Activated T-helper 2 cell treated with anti-CD3 and anti-CD28 coated beads, Interferon-gamma antibody, Interleukin-2, Interleukin-4, amounts not matched to agents 10 μg/mL and 5 μg/mL and 100 μg/mL, durations not matched to agents 14 hours and 24 hours and 36 hours (primary cell): ENCODE results near the gene SMIM33. TPM values are rescaled to one million over a fixed set of nuclear protein-coding genes. Genes with fewer than 3 reads are reported as not detected.

Experiments used
- DNase-seq: peaks from one replicate; pipeline ENCODE4 v3.0.0; 2021; ENCODE audit warnings: low spot score
- H3K27ac Mint-ChIP-seq: one replicate; pipeline ENCODE4 v1.8.0; 2021; ENCODE audit warnings: mixed read lengths
- H3K27me3 Mint-ChIP-seq: one replicate; pipeline ENCODE4 v1.8.0; 2021; ENCODE audit warnings: low read depth, mixed read lengths
- H3K36me3 Mint-ChIP-seq: one replicate; pipeline ENCODE4 v1.8.0; 2021; ENCODE audit warnings: low read depth, mixed read lengths
- H3K4me1 Mint-ChIP-seq: one replicate; pipeline ENCODE4 v1.8.0; 2021; ENCODE audit warnings: low read depth, mixed read lengths
- H3K4me3 Mint-ChIP-seq: one replicate; pipeline ENCODE4 v1.8.0; 2021; ENCODE audit warnings: low read depth, mild to moderate bottlenecking, moderate library complexity, mixed read lengths
- H3K9me3 Mint-ChIP-seq: one replicate; pipeline ENCODE4 v1.8.0; 2021; ENCODE audit warnings: mixed read lengths
- intact Hi-C: fragments of 100-400 bp; cut with micrococcal nuclease; formaldehyde crosslinking; loops from one replicate; pipeline ENCODE4 v1.15.1; 2023
- total RNA-seq: library from RNA; stranded (reverse); gene quantifications from 2 replicates; pipeline ENCODE4 v1.2.3, GENCODE V29; 2022

SMIM33 gene
- total RNA-seq, 1 donor from 2014 or later, result 0.25 TPM

- DNase-seq, result no peak
- Mint-ChIP-seq H3K9me3 (peaks cover 6% of the 10 kb centered on the region), H3K4me1 (peaks cover 65% of the 10 kb centered on the region), H3K27me3 (no peaks in the 10 kb centered on the region), H3K4me3 (no peak overlapping the region), H3K27ac (peak overlapping the region; percentile 96), H3K36me3 (peaks cover 17% of the 10 kb centered on the region)
- intact Hi-C loops, result loop anchor here (2.0 kb wide), 1 partner anchor 37 kb away; the partner anchor contains the start of gene STING1
Measured at GRCh38 chr5:139445325-139446170, 25.3 kb upstream of the SMIM33 start.

- H3K27me3 Mint-ChIP-seq, result no peaks in the 10 kb centered on the region
- H3K36me3 Mint-ChIP-seq, result peaks cover 17% of the 10 kb centered on the region
Measured at GRCh38 chr5:139446956-139447779, 23.6 kb upstream of the SMIM33 start.

GRCh38 chr5:139451176-139451575 lies 19.6 kb upstream of the SMIM33 start:
- H3K9me3 Mint-ChIP-seq, result peaks cover 6% of the 10 kb centered on the region
- no peak overlapping the region for H3K27ac Mint-ChIP-seq
- DNase-seq, result no peak
- peaks cover 22% of the 10 kb centered on the region for H3K36me3 Mint-ChIP-seq
- H3K4me1 Mint-ChIP-seq, result peaks cover 45% of the 10 kb centered on the region
- intact Hi-C loops, result no loop called here
- no peak overlapping the region for H3K4me3 Mint-ChIP-seq
- H3K27me3 Mint-ChIP-seq, result no peaks in the 10 kb centered on the region

More at GRCh38 chr5:139446956-139447779, 23.6 kb upstream of the SMIM33 start:
- no peak for DNase-seq
- H3K9me3 Mint-ChIP-seq, result peaks cover 6% of the 10 kb centered on the region
- peak overlapping the region; percentile 96 for H3K27ac Mint-ChIP-seq
- peak overlapping the region; percentile 53 for H3K4me3 Mint-ChIP-seq
- H3K4me1 Mint-ChIP-seq, result peaks cover 55% of the 10 kb centered on the region
- intact Hi-C loops, result loop anchor here (1.0 to 2.0 kb wide), 4 partner anchors 8 to 36 kb away; partner anchors contain the start of genes DNAJC18 and STING1

GRCh38 chr5:139451878-139452660 lies 18.7 kb upstream of the SMIM33 start:
- H3K9me3 Mint-ChIP-seq, result peaks cover 1% of the 10 kb centered on the region
- no peaks in the 10 kb centered on the region for H3K27me3 Mint-ChIP-seq
- no peak for DNase-seq

GRCh38 chr5:139453683-139454567 lies 16.9 kb upstream of the SMIM33 start:
- Mint-ChIP-seq H3K4me3 (no peak overlapping the region), H3K4me1 (peaks cover 38% of the 10 kb centered on the region)
- DNase-seq, result no peak

More at GRCh38 chr5:139451878-139452660, 18.7 kb upstream of the SMIM33 start:
- Mint-ChIP-seq H3K27ac (no peak overlapping the region), H3K4me1 (peaks cover 44% of the 10 kb centered on the region), H3K4me3 (no peak overlapping the region), H3K36me3 (peaks cover 19% of the 10 kb centered on the region)
- intact Hi-C loops, result no loop called here

GRCh38 chr5:139454568-139455290 lies 16.1 kb upstream of the SMIM33 start:
- Mint-ChIP-seq H3K36me3 (peaks cover 5% of the 10 kb centered on the region), H3K27ac (peak overlapping the region; percentile 84), H3K4me3 (no peak overlapping the region), H3K27me3 (no peaks in the 10 kb centered on the region), H3K4me1 (peaks cover 44% of the 10 kb centered on the region), H3K9me3 (no peaks in the 10 kb centered on the region)
- no peak for DNase-seq
- intact Hi-C loops, result no loop called here

More at GRCh38 chr5:139453683-139454567, 16.9 kb upstream of the SMIM33 start:
- Mint-ChIP-seq H3K27me3 (no peaks in the 10 kb centered on the region), H3K36me3 (peaks cover 7% of the 10 kb centered on the region), H3K27ac (peak overlapping the region; percentile 84), H3K9me3 (no peaks in the 10 kb centered on the region)
- intact Hi-C loops, result no loop called here

GRCh38 chr5:139456776-139457175 lies 14.0 kb upstream of the SMIM33 start:
- Mint-ChIP-seq H3K27me3 (no peaks in the 10 kb centered on the region), H3K4me1 (peaks cover 59% of the 10 kb centered on the region), H3K9me3 (no peaks in the 10 kb centered on the region), H3K36me3 (peaks cover 5% of the 10 kb centered on the region), H3K27ac (peak overlapping the region; percentile 99), H3K4me3 (no peak overlapping the region)
- intact Hi-C loops, result no loop called here
- DNase-seq, result no peak

- peaks cover 62% of the 10 kb centered on the region for H3K4me1 Mint-ChIP-seq
- peak overlapping the region; percentile 99 for H3K27ac Mint-ChIP-seq
- DNase-seq, result no peak
- peaks cover 5% of the 10 kb centered on the region for H3K36me3 Mint-ChIP-seq
- intact Hi-C loops, result no loop called here
- H3K9me3 Mint-ChIP-seq, result no peaks in the 10 kb centered on the region
- H3K4me3 Mint-ChIP-seq, result no peak overlapping the region
- H3K27me3 Mint-ChIP-seq, result no peaks in the 10 kb centered on the region
Measured at GRCh38 chr5:139457241-139457640, 13.6 kb upstream of the SMIM33 start.

- Mint-ChIP-seq H3K4me3 (no peak overlapping the region), H3K9me3 (no peaks in the 10 kb centered on the region), H3K27ac (peak overlapping the region; percentile 99), H3K27me3 (no peaks in the 10 kb centered on the region), H3K4me1 (peaks cover 62% of the 10 kb centered on the region), H3K36me3 (peaks cover 5% of the 10 kb centered on the region)
- intact Hi-C loops, result loop anchor here (1.0 to 2.0 kb wide), 2 partner anchors 25 to 67 kb away; partner anchors contain the start of gene STING1
- no peak for DNase-seq
Measured at GRCh38 chr5:139457653-139458306, 13.0 kb upstream of the SMIM33 start.

- DNase-seq, result peak; percentile 77
- intact Hi-C loops, result loop anchor here (1.0 to 2.0 kb wide), 5 partner anchors 11 to 68 kb away; partner anchors contain the start of genes DNAJC18 and STING1
- peak overlapping the region; percentile 72 for H3K4me3 Mint-ChIP-seq
- H3K27ac Mint-ChIP-seq, result peak overlapping the region; percentile 99
- peaks cover 59% of the 10 kb centered on the region for H3K4me1 Mint-ChIP-seq
- H3K27me3 Mint-ChIP-seq, result no peaks in the 10 kb centered on the region
- no peaks in the 10 kb centered on the region for H3K9me3 Mint-ChIP-seq
- H3K36me3 Mint-ChIP-seq, result peaks cover 2% of the 10 kb centered on the region
Measured at GRCh38 chr5:139458580-139459407, 12.0 kb upstream of the SMIM33 start.
